ENCODE results near the gene NSUN7.

NSUN7 gene

DNA sequence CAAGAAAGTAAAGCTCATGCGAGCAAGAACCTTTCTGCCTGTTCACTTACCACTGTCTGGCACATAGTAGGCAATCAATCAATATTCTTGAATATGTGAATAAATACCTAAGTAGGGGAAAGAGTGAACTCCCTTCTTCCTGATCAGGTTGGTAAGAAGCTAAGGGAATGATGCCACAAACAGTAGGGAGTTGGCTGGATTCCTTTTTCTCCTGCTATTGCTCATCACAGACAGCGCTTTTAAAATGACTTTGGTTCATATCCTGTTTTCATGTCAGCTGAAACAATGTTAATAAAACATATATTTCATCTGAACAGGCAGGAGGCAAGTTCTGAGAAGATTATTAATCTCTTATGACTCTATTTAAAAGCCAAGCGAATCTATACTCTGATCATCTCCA is 99.2 kb downstream of the NSUN7 start:
- DNase-seq (ENCODE audit: low read depth): no peak

- no peak for DNase-seq (ENCODE audit: low read depth)
Measured at GRCh38 chr4:40850496-40850895, 100.7 kb downstream of the NSUN7 start.

- no peak for DNase-seq (ENCODE audit: low read depth)
Measured at GRCh38 chr4:40856277-40856839, 106.6 kb downstream of the NSUN7 start.

DNA sequence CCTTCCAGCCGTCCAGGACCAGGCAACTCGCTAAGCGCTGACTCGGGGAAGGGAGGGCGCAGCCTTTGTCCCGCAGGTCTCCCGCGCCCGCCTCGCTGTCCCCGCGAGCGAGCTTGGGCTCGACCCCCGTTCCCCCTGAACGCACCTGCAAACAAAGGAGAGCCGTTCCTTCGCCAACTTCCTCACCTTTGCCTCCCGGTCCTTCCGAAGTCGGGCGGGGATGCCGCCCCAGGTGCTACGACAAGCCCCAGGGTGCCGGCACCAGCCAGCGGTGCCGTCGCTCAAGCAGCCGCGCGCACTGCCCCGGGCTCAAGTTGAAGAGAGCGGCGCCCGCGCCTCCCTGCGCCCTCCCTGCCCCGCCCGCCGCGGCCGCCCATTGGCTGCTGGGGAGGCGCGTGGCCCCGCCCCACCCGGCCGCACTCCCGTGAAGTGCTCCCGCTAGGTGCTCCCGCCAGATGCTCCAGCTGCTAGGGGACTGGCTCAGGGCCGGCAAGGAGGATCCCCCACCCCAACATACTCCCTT is 107.1 kb downstream of the NSUN7 start:
- DNase-seq (ENCODE audit: low read depth): peak; percentile 10

GRCh38 chr4:40857956-40858355 is 108.2 kb downstream of the NSUN7 start:
- no peak for DNase-seq (ENCODE audit: low read depth)

DNA sequence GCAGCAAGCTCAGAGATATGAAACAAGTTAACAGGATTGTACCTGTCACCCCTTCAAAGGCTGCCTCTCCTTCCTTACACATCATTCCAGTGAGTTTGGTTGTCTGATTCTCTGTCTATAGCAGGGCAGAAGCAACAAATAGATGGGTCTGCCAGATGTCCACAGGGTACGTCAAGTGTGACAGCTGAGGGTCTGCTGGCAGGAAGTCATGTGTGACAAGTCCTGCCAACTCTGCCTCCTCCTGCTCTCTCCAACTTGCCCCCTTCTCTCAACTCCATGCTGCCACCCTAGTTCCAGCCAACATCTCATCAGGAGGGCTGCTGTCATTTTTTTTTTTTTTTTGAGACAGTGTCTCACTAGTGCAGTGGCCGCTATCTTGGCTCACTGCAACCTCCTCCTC is 109.2 kb downstream of the NSUN7 start:
- no peak for DNase-seq (ENCODE audit: low read depth)

Measured in activated T-helper 1 cell treated with Interleukin-2 at 50 U/mL for 16 hours (primary cell).